Mesenteric fat pad (tissue), 1 donor: ENCODE results near the gene ASB16. TPM values are rescaled to one million over a fixed set of nuclear protein-coding genes. Genes with fewer than 3 reads are reported as not detected.

Source experiments
- DNase-seq: peaks from one replicate; pipeline ENCODE4 v3.0.0-alpha.2; 2020; ENCODE audit warnings: low spot score
- microRNA-seq: library from miRNA; unstranded; fragments of <30 nt; microRNA quantifications from one replicate; pipeline ENCODE4 v1.2.0, GENCODE V29; 2020; ENCODE audit warnings: borderline number of aligned reads
- total RNA-seq: library from RNA; stranded (reverse); fragmentation: NEBNext Ultra II Directional; extraction: Animal tissue kit (Norgen Biotek cat#: 25700); gene quantifications from one replicate; pipeline ENCODE4 v1.2.1, GENCODE V29; 2021
- donor health status: DM: yes; HTN: yes; CAD: no.

Gene ASB16
- total RNA-seq, 1 donor from 2014 or later, result not detected

- no peak for DNase-seq
Observed at GRCh38 chr17:44221084-44221861, 50.8 kb downstream of the ASB16 start.

DNA sequence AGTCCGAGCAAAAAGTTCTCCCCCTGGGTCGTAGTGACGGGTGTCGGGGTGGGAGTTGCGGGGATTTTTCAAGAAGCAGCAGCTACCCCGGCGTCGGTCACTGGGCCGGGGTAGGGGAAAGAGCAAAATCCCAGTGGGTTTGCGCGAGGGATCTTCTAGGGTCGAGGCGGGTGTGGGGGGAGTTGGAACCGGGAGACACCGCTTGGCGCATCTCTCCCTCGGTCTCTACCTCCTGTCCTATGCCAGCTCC is 51.3 kb downstream of the ASB16 start:
- no peak for DNase-seq

GRCh38 chr17:44222112-44222869 is 51.8 kb downstream of the ASB16 start:
- peak; percentile 92 for DNase-seq

DNA sequence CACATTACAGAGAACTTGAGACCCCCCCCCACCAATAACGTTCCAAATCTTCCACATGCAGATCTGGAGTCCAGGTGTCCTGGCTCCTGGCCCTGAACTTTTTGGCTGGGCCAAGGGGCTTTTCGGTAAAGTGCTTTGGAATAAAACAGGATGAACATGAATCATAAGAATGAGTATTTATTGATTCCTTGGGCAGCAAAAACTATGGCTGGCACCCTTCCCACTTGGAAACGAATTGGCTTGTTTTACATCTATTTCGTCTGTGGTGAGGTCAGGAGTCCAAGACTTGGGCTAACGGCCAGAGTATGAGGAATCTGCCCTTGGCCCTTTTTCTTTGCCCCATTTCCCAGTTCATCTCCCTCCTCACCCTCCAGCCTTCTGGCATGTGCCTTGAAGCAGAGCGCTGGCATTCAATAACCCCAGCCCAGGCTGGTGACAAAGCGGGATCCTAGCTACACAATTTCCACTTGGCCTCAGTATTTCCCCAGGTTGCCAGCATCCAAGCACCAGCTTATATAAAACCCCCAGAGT is 53.1 kb downstream of the ASB16 start:
- DNase-seq, result no peak

Small RNAs within 50 kb of the gene (microRNA-seq; reads per million reads assigned to microRNA genes)
- gene MIR6782, result not detected

Other genes starting within 250 kb of the ASB16 start
- gene PPY, start 228.2 kb upstream of the ASB16 start, total RNA-seq, result not detected
- not detected for gene PYY, start 216.8 kb upstream of the ASB16 start, total RNA-seq
- gene NAGS, start 166.1 kb upstream of the ASB16 start, total RNA-seq, result 0.80 TPM
- gene TMEM101, start 155.7 kb upstream of the ASB16 start, total RNA-seq, result 15.4 TPM
- 55.4 TPM for gene LSM12, start 104.0 kb upstream of the ASB16 start, total RNA-seq
- gene G6PC3, start 100.0 kb upstream of the ASB16 start, total RNA-seq, result 56.7 TPM
- 34.9 TPM for gene HDAC5, start 47.1 kb upstream of the ASB16 start, total RNA-seq
- 0.74 TPM for gene HROB, start 28.8 kb upstream of the ASB16 start, total RNA-seq
- 35.8 TPM for gene TMUB2, start 16.3 kb downstream of the ASB16 start, total RNA-seq
- gene ATXN7L3, start 29.2 kb downstream of the ASB16 start, total RNA-seq, result 64.5 TPM
- gene UBTF, start 49.0 kb downstream of the ASB16 start, total RNA-seq, result 41.2 TPM
- gene SLC4A1, start 97.4 kb downstream of the ASB16 start, total RNA-seq, result 0.35 TPM
- 0.13 TPM for gene RUNDC3A, start 137.9 kb downstream of the ASB16 start, total RNA-seq
- 60.0 TPM for gene SLC25A39, start 154.1 kb downstream of the ASB16 start, total RNA-seq
- 278 TPM for gene GRN, start 174.6 kb downstream of the ASB16 start, total RNA-seq
- 3.0 TPM for gene FAM171A2, start 193.1 kb downstream of the ASB16 start, total RNA-seq
- gene ITGA2B, start 218.9 kb downstream of the ASB16 start, total RNA-seq, result 1.4 TPM